GM12875 (cell line): Measurements from ENCODE around the gene CES2.

Experiments used
- H3K4me3 ChIP-seq: one replicate; pipeline ENCODE4 v1.5.1; 2011; ENCODE audit warnings: low read depth, low read length, control low read depth
- CTCF ChIP-seq: IDR thresholded peaks from 2 replicates; pipeline ENCODE4 v1.5.1; 2011; ENCODE audit warnings: low read depth, mild to moderate bottlenecking, control low read depth, inconsistent platforms, low read length, moderate library complexity, borderline replicate concordance; ENCODE audit not compliant: insufficient read depth

CES2 gene

GRCh38 chr16:66918803-66919568, 16.3 kb upstream of the CES2 start, which contains the start of gene CDH16:
Gene CDH16 (minus strand): TSS chr16:66918885. CDS start chr16:66918065, 820 bp downstream.
- TF ChIP-seq CTCF = no peak
- no peak within 1 kb of the TSS for H3K4me3 ChIP-seq

- no peak for TF ChIP-seq CTCF
- no peak overlapping the region for H3K4me3 ChIP-seq
Measured at GRCh38 chr16:66919569-66920298, 15.6 kb upstream of the CES2 start.

GRCh38 chr16:66920299-66920590, 15.1 kb upstream of the CES2 start:
- no peak for TF ChIP-seq CTCF
- H3K4me3 ChIP-seq = no peak overlapping the region

GRCh38 chr16:66920924-66921680, 14.2 kb upstream of the CES2 start:
- no peak for TF ChIP-seq CTCF
- H3K4me3 ChIP-seq = no peak overlapping the region

- no peak overlapping the region for H3K4me3 ChIP-seq
Measured at GRCh38 chr16:66921729-66922450, 13.4 kb upstream of the CES2 start.

More at GRCh38 chr16:66921729-66922450, 13.4 kb upstream of the CES2 start:
- TF ChIP-seq CTCF = no peak
